ENCODE measurements around the gene TBX3.
A peak's percentile ranks its signal among the peaks of the same experiment; 100 is the strongest.

TBX3 gene

GRCh38 chr12:114666746-114667668, 17.0 kb downstream of the TBX3 start:
- DNase-seq, result no peak

GRCh38 chr12:114665411-114666260, 18.3 kb downstream of the TBX3 start:
- no peak for DNase-seq

- DNase-seq, result no peak
Measured at GRCh38 chr12:114664651-114665320, 19.2 kb downstream of the TBX3 start.

- peak; percentile 53 to 68 for DNase-seq
Measured at GRCh38 chr12:114662512-114663177, 21.3 kb downstream of the TBX3 start.

- DNase-seq, result no peak
Measured at GRCh38 chr12:114661245-114661644, 22.7 kb downstream of the TBX3 start.

- no peak for DNase-seq
Measured at GRCh38 chr12:114659084-114659483, 24.9 kb downstream of the TBX3 start.

- no peak for DNase-seq
Measured at GRCh38 chr12:114658002-114658441, 26.0 kb downstream of the TBX3 start.

- DNase-seq, result no peak
Measured at GRCh38 chr12:114657597-114657920, 26.4 kb downstream of the TBX3 start.

GRCh38 chr12:114656906-114657596, 26.9 kb downstream of the TBX3 start:
- no peak for DNase-seq

GRCh38 chr12:114655934-114656749, 27.8 kb downstream of the TBX3 start:
- DNase-seq, result no peak

GRCh38 chr12:114649585-114649984, 34.4 kb downstream of the TBX3 start:
- DNase-seq, result no peak

- no peak for DNase-seq
Measured at GRCh38 chr12:114648711-114649110, 35.3 kb downstream of the TBX3 start.

GRCh38 chr12:114638790-114639435, 45.1 kb downstream of the TBX3 start:
- DNase-seq, result no peak

GRCh38 chr12:114636723-114637480, 47.1 kb downstream of the TBX3 start:
- peak in 1 of 2 experiments; percentile 7 for DNase-seq

- no peak for DNase-seq
Measured at GRCh38 chr12:114631242-114631641, 52.7 kb downstream of the TBX3 start.

- DNase-seq, result no peak
Measured at GRCh38 chr12:114628199-114628598, 55.8 kb downstream of the TBX3 start.

- no peak for DNase-seq
Measured at GRCh38 chr12:114627393-114627792, 56.6 kb downstream of the TBX3 start.

- DNase-seq, result peak; percentile 15 to 42
Measured at GRCh38 chr12:114625294-114625851, 58.6 kb downstream of the TBX3 start.

- DNase-seq, result no peak
Measured at GRCh38 chr12:114623737-114624136, 60.2 kb downstream of the TBX3 start.
